PC-9 (cell line): ENCODE measurements around the gene TRPM5. TPM values are rescaled to one million over a fixed set of nuclear protein-coding genes. Genes with fewer than 3 reads are reported as not detected.
A peak's percentile ranks its signal among the peaks of the same experiment; 100 is the strongest.

ENCODE experiments used
- BruUV-seq: library from RNA; stranded (reverse); fragments of 400-500 nt; replicated peaks from 2 replicates; lab custom pipeline; 2021; lab: Mats Ljungman, UMichigan
- CTCF ChIA-PET: fragments of 300-600 bp; sonication (Branson Sonifier 250); formaldehyde crosslinking; loops from one replicate; lab custom pipeline; 2022; ENCODE audit warnings: antibody characterized with exemption; lab: Charles Lee
- POLR2A ChIA-PET: fragments of 300-600 bp; sonication (Branson Sonifier 250); formaldehyde crosslinking; loops from one replicate; lab custom pipeline; 2022; ENCODE audit warnings: antibody characterized with exemption; ENCODE audit not compliant: unreplicated experiment; lab: Charles Lee
- DNase-seq, 2 experiments: peaks; one replicate each; pipeline versions ENCODE4 v3.0.0 to v3.0.0-alpha.2; 2015 to 2022; ENCODE audit warnings: mixed read lengths in 1 of 2
- H2AFZ ChIP-seq: fragments of 200-600 bp; sonication (generic); 2 replicates; pipeline ENCODE4 v1.8.1; 2017; ENCODE audit warnings: antibody characterized with exemption
- H3F3A ChIP-seq: fragments of 200-600 bp; sonication (generic); 2 replicates; pipeline ENCODE4 v1.8.1; 2017; ENCODE audit warnings: antibody characterized with exemption, mild to moderate bottlenecking, low read depth; ENCODE audit not compliant: insufficient read depth
- H3K27ac ChIP-seq: fragments of 200-600 bp; sonication (generic); 2 replicates; pipeline ENCODE4 v1.6.1; 2016; ENCODE audit warnings: mixed run types
- H3K27me3 ChIP-seq: fragments of 200-600 bp; sonication (generic); 2 replicates; pipeline ENCODE4 v1.6.1; 2016; ENCODE audit warnings: low read depth, mixed run types; ENCODE audit not compliant: insufficient read depth
- H3K36me3 ChIP-seq: fragments of 200-600 bp; sonication (generic); 2 replicates; pipeline ENCODE4 v1.6.1; 2016; ENCODE audit warnings: low read depth, mixed run types
- H3K4me1 ChIP-seq: fragments of 200-600 bp; sonication (generic); replicated peaks from 2 replicates; pipeline ENCODE4 v1.6.1; 2016; ENCODE audit warnings: mixed run types; ENCODE audit not compliant: insufficient read depth
- H3K4me2 ChIP-seq: fragments of 200-600 bp; sonication (generic); 2 replicates; pipeline ENCODE4 v1.6.1; 2017; ENCODE audit warnings: mixed run types
- H3K4me3 ChIP-seq: fragments of 200-600 bp; sonication (generic); 2 replicates; pipeline ENCODE4 v1.6.1; 2016; ENCODE audit warnings: mixed run types
- H3K79me2 ChIP-seq: fragments of 200-600 bp; sonication (generic); 2 replicates; pipeline ENCODE4 v1.6.1; 2017; ENCODE audit warnings: low read depth, mixed run types
- H3K9me2 ChIP-seq: fragments of 200-600 bp; sonication (generic); 2 replicates; pipeline ENCODE4 v1.8.1; 2017; ENCODE audit warnings: mild to moderate bottlenecking; ENCODE audit not compliant: insufficient read depth
- H3K9me3 ChIP-seq: fragments of 200-600 bp; sonication (generic); 2 replicates; pipeline ENCODE4 v1.8.1; 2016; ENCODE audit warnings: low read depth; ENCODE audit not compliant: insufficient read depth
- H4K20me1 ChIP-seq: fragments of 200-600 bp; sonication (generic); 2 replicates; pipeline ENCODE4 v1.8.1; 2017; ENCODE audit not compliant: insufficient read depth
- EZH2 ChIP-seq: fragments of 200-600 bp; sonication (generic); IDR thresholded peaks from 2 replicates; pipeline ENCODE4 v1.8.0; 2017; ENCODE audit warnings: antibody characterized with exemption, low read depth
- intact Hi-C: fragments of 100-400 bp; cut with micrococcal nuclease; formaldehyde crosslinking; loops from one replicate; pipeline ENCODE4 v1.10.0; 2022; ENCODE audit not compliant: unreplicated experiment
- total RNA-seq: library from RNA; stranded (reverse); gene quantifications from 2 replicates; pipeline ENCODE4 v1.2.3, GENCODE V29; 2021
- TF ChIP-seq, protein P1 (sequence below): fragments of 200-600 bp; sonication (generic); conservative IDR thresholded peaks from 2 replicates; pipeline ENCODE4 v1.6.1; 2017; ENCODE audit warnings: mixed run types, antibody characterized with exemption, mild to moderate bottlenecking, moderate library complexity

TRPM5 gene
- total RNA-seq, 1 experiment from 2014 or later: not detected

DNA sequence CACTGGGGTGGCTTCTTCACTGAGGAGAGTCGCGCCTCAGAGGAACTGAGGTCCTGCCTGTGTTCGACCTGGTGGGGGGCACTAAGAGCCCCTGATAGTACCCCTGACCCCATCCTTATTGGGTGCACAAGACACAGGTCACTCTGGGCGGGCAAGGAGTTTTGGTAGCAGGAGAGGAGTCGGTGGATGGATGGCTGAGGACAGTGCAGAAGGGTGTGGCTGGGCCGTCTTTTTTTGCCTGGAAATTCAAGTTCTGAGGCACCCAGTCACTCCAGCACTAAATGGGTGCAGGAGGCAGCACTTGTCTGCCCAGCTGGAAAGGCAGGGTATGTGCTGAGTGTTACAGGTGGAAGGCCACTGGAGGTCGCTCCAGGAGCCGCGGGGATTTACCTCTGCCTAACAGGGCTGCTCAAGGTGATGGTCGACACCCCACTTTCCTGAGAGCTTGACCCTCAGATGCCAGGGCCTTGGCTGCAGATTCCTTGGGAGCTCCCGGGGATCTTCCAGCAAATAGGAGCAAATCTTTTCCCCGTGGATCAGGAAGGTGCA lies 42.8 kb downstream of the TRPM5 start:
- POLR2A ChIA-PET: no interaction called here
- no peak for TF ChIP-seq EZH2
- TF ChIP-seq, protein P1, sequence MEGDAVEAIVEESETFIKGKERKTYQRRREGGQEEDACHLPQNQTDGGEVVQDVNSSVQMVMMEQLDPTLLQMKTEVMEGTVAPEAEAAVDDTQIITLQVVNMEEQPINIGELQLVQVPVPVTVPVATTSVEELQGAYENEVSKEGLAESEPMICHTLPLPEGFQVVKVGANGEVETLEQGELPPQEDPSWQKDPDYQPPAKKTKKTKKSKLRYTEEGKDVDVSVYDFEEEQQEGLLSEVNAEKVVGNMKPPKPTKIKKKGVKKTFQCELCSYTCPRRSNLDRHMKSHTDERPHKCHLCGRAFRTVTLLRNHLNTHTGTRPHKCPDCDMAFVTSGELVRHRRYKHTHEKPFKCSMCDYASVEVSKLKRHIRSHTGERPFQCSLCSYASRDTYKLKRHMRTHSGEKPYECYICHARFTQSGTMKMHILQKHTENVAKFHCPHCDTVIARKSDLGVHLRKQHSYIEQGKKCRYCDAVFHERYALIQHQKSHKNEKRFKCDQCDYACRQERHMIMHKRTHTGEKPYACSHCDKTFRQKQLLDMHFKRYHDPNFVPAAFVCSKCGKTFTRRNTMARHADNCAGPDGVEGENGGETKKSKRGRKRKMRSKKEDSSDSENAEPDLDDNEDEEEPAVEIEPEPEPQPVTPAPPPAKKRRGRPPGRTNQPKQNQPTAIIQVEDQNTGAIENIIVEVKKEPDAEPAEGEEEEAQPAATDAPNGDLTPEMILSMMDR: peak; percentile 22; the same call in 1 of the 2 replicates
- peaks cover 19% of the 10 kb centered on the region for H3K79me2 ChIP-seq
- H3K9me2 ChIP-seq: no peaks in the 10 kb centered on the region
- peaks cover 10% of the 10 kb centered on the region; the same call in 1 of the 2 replicates for H3F3A ChIP-seq
- no peak for DNase-seq
- H3K4me3 ChIP-seq: peak overlapping the region; percentile 89
- no peaks in the 10 kb centered on the region for H3K36me3 ChIP-seq
- H3K9me3 ChIP-seq: no peaks in the 10 kb centered on the region
- no peaks in the 10 kb centered on the region for H3K27me3 ChIP-seq
- peak overlapping the region; percentile 81 for H3K4me2 ChIP-seq
- BruUV-seq: TSS peak; percentile 57
- H2AFZ ChIP-seq: no peak overlapping the region
- CTCF ChIA-PET: no interaction called here
- intact Hi-C loops: loop anchor here (5.0 kb wide), 1 partner anchor 204 kb away; no protein-coding TSS in a partner anchor
- no peak overlapping the region for H3K27ac ChIP-seq
- no peaks in the 10 kb centered on the region for H4K20me1 ChIP-seq
- no peaks in the 10 kb centered on the region for H3K4me1 ChIP-seq

DNA sequence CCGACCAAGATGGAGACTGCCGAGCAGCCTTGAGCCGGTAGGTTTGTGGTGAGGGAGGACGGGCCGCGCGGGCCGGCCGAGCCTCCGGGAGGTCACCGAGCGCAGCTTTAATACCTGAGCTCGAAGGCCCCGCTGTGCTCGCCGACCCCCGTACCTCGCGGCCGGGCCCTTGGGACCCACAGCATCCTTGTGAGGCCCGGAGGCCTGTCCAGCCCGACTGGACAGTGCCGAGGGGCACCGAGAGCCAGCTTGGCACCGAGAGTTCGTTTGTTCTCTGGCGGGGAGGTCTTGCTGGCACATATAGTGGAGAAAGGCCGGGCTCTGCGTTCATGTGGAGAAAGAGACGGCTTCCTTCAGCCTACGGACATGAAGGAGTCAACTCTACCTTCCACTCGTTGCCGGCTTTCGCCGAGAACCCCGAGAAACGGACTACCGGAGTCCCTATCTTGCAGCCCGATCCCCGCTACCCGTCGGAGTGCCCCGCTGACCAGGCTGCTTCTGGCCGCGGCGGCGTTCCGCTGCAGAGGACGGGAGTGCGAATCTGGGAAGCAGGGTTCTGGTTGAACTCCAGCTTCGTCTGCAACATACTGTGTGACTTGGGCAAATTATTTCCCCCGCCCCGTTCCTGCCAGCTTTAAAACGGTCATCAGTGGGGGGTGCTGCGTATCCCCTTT lies 43.4 kb downstream of the TRPM5 start:
- POLR2A ChIA-PET: interaction anchor here (0.7 kb wide), 1 partner anchor 566 kb away, joined by 7 read pairs; the partner anchor contains the start of gene SYT8

More for the DNA sequence above, 43.4 kb downstream of the TRPM5 start:
- intact Hi-C loops: loop anchor here (1.0 to 5.0 kb wide), 2 partner anchors 19 to 204 kb away; no protein-coding TSS in a partner anchor
- Histone ChIP-seq H3K79me2 (peaks cover 19% of the 10 kb centered on the region), H3K27ac (no peak overlapping the region), H3K27me3 (no peaks in the 10 kb centered on the region), H3K36me3 (no peaks in the 10 kb centered on the region), H3K9me2 (no peaks in the 10 kb centered on the region), H3K4me2 (peak overlapping the region; percentile 81), H3K4me3 (peak overlapping the region; percentile 89), H3K9me3 (no peaks in the 10 kb centered on the region), H2AFZ (peak overlapping the region; percentile 77; the same call in 1 of the 2 replicates), H4K20me1 (no peaks in the 10 kb centered on the region), H3K4me1 (no peaks in the 10 kb centered on the region), H3F3A (peaks cover 10% of the 10 kb centered on the region; the same call in 1 of the 2 replicates)
- DNase-seq: no peak
- BruUV-seq: no TSS peak
- TF ChIP-seq EZH2: no peak
- TF ChIP-seq, protein P1: no peak
- CTCF ChIA-PET: interaction anchor here (0.6 to 1.0 kb wide), 4 partner anchors 13 to 847 kb away, joined by 3 to 4 read pairs (median 4); no protein-coding TSS in a partner anchor
